NB4 (cell line): ENCODE data around the gene NEB.
A peak's percentile ranks its signal among the peaks of the same experiment; 100 is the strongest.

Experiments used
- DNase-seq: peaks from one replicate; pipeline ENCODE4 v3.0.0; 2010; ENCODE audit warnings: low read depth
- H3K4me3 ChIP-seq: one replicate; pipeline ENCODE4 v1.5.1; 2011; ENCODE audit warnings: mild to moderate bottlenecking, low read depth, low read length, moderate library complexity
- CTCF ChIP-seq: IDR thresholded peaks from one replicate; pipeline ENCODE4 v1.5.1; 2012; ENCODE audit warnings: low read depth, low read length
- MAX ChIP-seq: IDR thresholded peaks from 2 replicates; pipeline ENCODE4 v1.6.1; 2011; ENCODE audit warnings: low read depth, low read length
- MYC ChIP-seq: IDR thresholded peaks from 2 replicates; pipeline ENCODE4 v1.6.1; 2011; ENCODE audit warnings: low read depth, low read length
- POLR2A ChIP-seq: IDR thresholded peaks from 2 replicates; pipeline ENCODE4 v1.6.1; 2011; ENCODE audit warnings: mild to moderate bottlenecking; ENCODE audit not compliant: insufficient read length; ENCODE audit errors: extremely low read depth

NEB gene

GRCh38 chr2:151475071-151475470 lies 259.2 kb downstream of the NEB start:
- peak; percentile 27 for DNase-seq
- TF ChIP-seq MAX, result no peak
- no peak for TF ChIP-seq POLR2A
- no peak for TF ChIP-seq MYC
- TF ChIP-seq CTCF, result no peak
- H3K4me3 ChIP-seq, result no peak overlapping the region

GRCh38 chr2:151472966-151473365 lies 261.3 kb downstream of the NEB start:
- H3K4me3 ChIP-seq, result no peak overlapping the region
- DNase-seq, result no peak
- no peak for TF ChIP-seq CTCF
- no peak for TF ChIP-seq MAX
- no peak for TF ChIP-seq MYC
- TF ChIP-seq POLR2A, result no peak

GRCh38 chr2:151470556-151470955 lies 263.7 kb downstream of the NEB start:
- DNase-seq, result no peak
- H3K4me3 ChIP-seq, result no peak overlapping the region
- TF ChIP-seq MYC (no peak), MAX (no peak), POLR2A (no peak), CTCF (no peak)

- DNase-seq, result no peak
- TF ChIP-seq CTCF (no peak), POLR2A (no peak), MYC (no peak), MAX (no peak)
- H3K4me3 ChIP-seq, result no peak overlapping the region
Measured at GRCh38 chr2:151465771-151466170, 268.5 kb downstream of the NEB start.

GRCh38 chr2:151459358-151459757 lies 274.9 kb downstream of the NEB start:
- no peak overlapping the region for H3K4me3 ChIP-seq
- no peak for DNase-seq
- TF ChIP-seq POLR2A, result no peak
- no peak for TF ChIP-seq MAX
- TF ChIP-seq MYC, result no peak
- no peak for TF ChIP-seq CTCF

- DNase-seq, result no peak
Measured at GRCh38 chr2:151439127-151439526, 295.1 kb downstream of the NEB start.

More at GRCh38 chr2:151439127-151439526, 295.1 kb downstream of the NEB start:
- no peak for TF ChIP-seq MYC
- no peak for TF ChIP-seq MAX
- no peak for TF ChIP-seq CTCF
- no peak for TF ChIP-seq POLR2A
- H3K4me3 ChIP-seq, result no peak overlapping the region
